Measurements from ENCODE around the gene MISP3. TPM values are rescaled to one million over a fixed set of nuclear protein-coding genes. Genes with fewer than 3 reads are reported as not detected.

Gene MISP3
- total RNA-seq, 4 donors from 2014 or later, result 1.8 to 7.8 (median 7.2) TPM

GRCh38 chr19:14114854-14115253 lies 42.3 kb downstream of the MISP3 start:
- no peaks in the 10 kb centered on the region for H3K27me3 ChIP-seq
- no peak overlapping the region for H3K4me3 ChIP-seq
- no peak for DNase-seq (ENCODE audit: low spot score in 2 of 2)
- H3K36me3 ChIP-seq, result no peaks in the 10 kb centered on the region
- WGBS, 2 donors, result 39 to 47% methylated on average over 9 of the region's 9 CpGs
- peak overlapping the region; percentile 10 to 99 (median 76) for H3K27ac ChIP-seq
- no peaks in the 10 kb centered on the region for H3K9me3 ChIP-seq
- TF ChIP-seq EP300 (IDR thresholded peaks at IDR 0.05) (peak in 1 of 2 donors; percentile 56), CTCF (IDR thresholded peaks at IDR 0.05) (peak in 4 of 5 experiments; percentile 32 to 44 (median 42)), POLR2A (IDR thresholded peaks at IDR 0.05) (no peak)
- peaks cover 0 to 83% (median 52%) of the 10 kb centered on the region in 4 donors for H3K4me1 ChIP-seq

- no peaks in the 10 kb centered on the region for H3K27me3 ChIP-seq
- H3K4me1 ChIP-seq, result peaks cover 0 to 88% (median 54%) of the 10 kb centered on the region in 4 donors
- no peaks in the 10 kb centered on the region for H3K36me3 ChIP-seq
- DNase-seq (ENCODE audit: low spot score in 2 of 2), result no peak
- H3K27ac ChIP-seq, result peak overlapping the region; percentile 13 to 99 (median 84)
- no peak for TF ChIP-seq EP300 (IDR thresholded peaks at IDR 0.05)
- no peak for TF ChIP-seq CTCF (IDR thresholded peaks at IDR 0.05)
- no peak for TF ChIP-seq POLR2A (IDR thresholded peaks at IDR 0.05)
- H3K4me3 ChIP-seq, result peak overlapping the region in 1 of 4 donors; percentile 81
- H3K9me3 ChIP-seq, result no peaks in the 10 kb centered on the region
- WGBS, 2 donors, result 62 to 74% methylated on average over 5 of the region's 5 CpGs
These were observed 43.2 kb downstream of the MISP3 start for GRCh38 chr19:14115756-14116155.

- TF ChIP-seq POLR2A (IDR thresholded peaks at IDR 0.05), result no peak
- no peak for TF ChIP-seq EP300 (IDR thresholded peaks at IDR 0.05)
- TF ChIP-seq CTCF (IDR thresholded peaks at IDR 0.05), result no peak
- H3K9me3 ChIP-seq, result no peaks in the 10 kb centered on the region
- peak overlapping the region; percentile 32 to 99 (median 84) for H3K27ac ChIP-seq
- H3K4me3 ChIP-seq, result peak overlapping the region; percentile 80 to 99 (median 84)
- peaks cover 0 to 80% (median 54%) of the 10 kb centered on the region in 4 donors for H3K4me1 ChIP-seq
- DNase-seq (ENCODE audit: low spot score in 2 of 2), result no peak
- H3K27me3 ChIP-seq, result no peaks in the 10 kb centered on the region
- 5 to 7% methylated on average over 6 of the region's 6 CpGs for WGBS, 2 donors
- H3K36me3 ChIP-seq, result no peaks in the 10 kb centered on the region
These were observed 43.9 kb downstream of the MISP3 start for GRCh38 chr19:14116525-14116917.

GRCh38 chr19:14116918-14117578 lies 44.5 kb downstream of the MISP3 start:
- Histone ChIP-seq H3K4me3 (peak overlapping the region; percentile 80 to 99 (median 84)), H3K4me1 (peaks cover 0 to 75% (median 51%) of the 10 kb centered on the region in 4 donors), H3K27ac (peak overlapping the region; percentile 38 to 99 (median 84)), H3K36me3 (no peaks in the 10 kb centered on the region), H3K27me3 (no peaks in the 10 kb centered on the region), H3K9me3 (no peaks in the 10 kb centered on the region)
- TF ChIP-seq CTCF (IDR thresholded peaks at IDR 0.05) (no peak), EP300 (IDR thresholded peaks at IDR 0.05) (no peak), POLR2A (IDR thresholded peaks at IDR 0.05) (no peak)
- no peak for DNase-seq (ENCODE audit: low spot score in 2 of 2)
- whole genome bisulfite sequencing, 2 donors, result 0 to 2% methylated on average over 10 to 13 of the region's 33 CpGs

- Histone ChIP-seq H3K36me3 (no peaks in the 10 kb centered on the region), H3K27ac (peak within 1 kb of the TSS; percentile 95 to 99 (median 98)), H3K4me1 (peaks cover 0 to 68% (median 44%) of the 10 kb centered on the region in 4 donors), H3K4me3 (peak within 1 kb of the TSS; percentile 80 to 99 (median 84)), H3K9me3 (no peaks in the 10 kb centered on the region), H3K27me3 (no peaks in the 10 kb centered on the region)
- DNase-seq (ENCODE audit: low spot score in 2 of 2), result peak; percentile 94 to 97
- TF ChIP-seq EP300 (IDR thresholded peaks at IDR 0.05), result peak in 1 of 2 donors; percentile 71
- peak in 1 of 5 experiments; percentile 54 for TF ChIP-seq CTCF (IDR thresholded peaks at IDR 0.05)
- TF ChIP-seq POLR2A (IDR thresholded peaks at IDR 0.05), result peak; percentile 16 to 62
- WGBS, 2 donors, result 1% methylated on average over 16 to 32 of the region's 67 CpGs
These were observed 45.1 kb downstream of the MISP3 start, which contains the start of gene PRKACA for GRCh38 chr19:14117668-14118164. TSS of gene PRKACA (minus strand) at chr19:14117762. CDS start at chr19:14117547, 215 bp downstream.
